CD14-positive monocyte (primary cell): Measurements from ENCODE around the gene RPTOR. TPM values are rescaled to one million over a fixed set of nuclear protein-coding genes. Genes with fewer than 3 reads are reported as not detected.
A peak's percentile ranks its signal among the peaks of the same experiment; 100 is the strongest.

Source experiments
- DNase-seq, 3 donors: peaks; one replicate each; pipeline ENCODE4 v3.0.0-alpha.2; 2011 to 2022
- H2AFZ ChIP-seq: 2 replicates; pipeline ENCODE4 v1.6.0; 2012; ENCODE audit warnings: mild to moderate bottlenecking, low read depth, low read length, inconsistent platforms; ENCODE audit not compliant: insufficient read depth, poor library complexity, severe bottlenecking
- H3K27ac ChIP-seq, 2 donors: 1 replicate in 1 of 2; 2 replicates in 1 of 2; pipeline ENCODE4 v1.5.1; 2012 to 2013; ENCODE audit warnings: low read length in 2 of 2, control low read depth in 1 of 2, inconsistent platforms in 1 of 2, low read depth in 1 of 2, mild to moderate bottlenecking in 1 of 2
- H3K27me3 ChIP-seq, 2 donors: one replicate each; pipeline versions ENCODE4 v1.6.0 to v1.6.1; 2011 to 2013; ENCODE audit warnings: low read length in 2 of 2; ENCODE audit not compliant: control insufficient read depth in 2 of 2, insufficient read depth in 2 of 2
- H3K36me3 ChIP-seq, 2 donors: replicated peaks in 1 of 2; 1 replicate in 1 of 2; 2 replicates in 1 of 2; pipeline versions ENCODE4 v1.5.1 to v1.6.1; 2012 to 2013; ENCODE audit warnings: low read length in 2 of 2, control low read depth in 1 of 2, inconsistent platforms in 1 of 2, mild to moderate bottlenecking in 1 of 2; ENCODE audit not compliant: insufficient read depth in 2 of 2, control insufficient read depth in 1 of 2
- H3K4me1 ChIP-seq, 2 donors: 1 replicate in 1 of 2; 2 replicates in 1 of 2; pipeline versions ENCODE4 v1.5.1 to v1.6.1; 2012 to 2013; ENCODE audit warnings: low read length in 2 of 2, control low read depth in 1 of 2, inconsistent platforms in 1 of 2, mild to moderate bottlenecking in 1 of 2, moderate library complexity in 1 of 2; ENCODE audit not compliant: insufficient read depth in 2 of 2, control insufficient read depth in 1 of 2
- H3K4me2 ChIP-seq: replicated peaks from 2 replicates; pipeline ENCODE3; 2012; ENCODE audit warnings: low read length, moderate library complexity, mild to moderate bottlenecking; ENCODE audit not compliant: poor library complexity, severe bottlenecking; ENCODE audit errors: extremely low read depth
- H3K4me3 ChIP-seq, 3 experiments: fragments of 200-600 bp in 1 of 3; sonication (generic) in 1 of 3; replicated peaks in 1 of 3; 1 replicate in 2 of 3; 2 replicates in 1 of 3; pipeline ENCODE4 v1.5.1; 2011 to 2013; ENCODE audit warnings: low read length in 3 of 3, mild to moderate bottlenecking in 3 of 3, control low read depth in 2 of 3, low read depth in 2 of 3, inconsistent platforms in 1 of 3, moderate library complexity in 1 of 3
- H3K79me2 ChIP-seq: 2 replicates; pipeline ENCODE4 v1.6.0; 2012; ENCODE audit warnings: mild to moderate bottlenecking, control low read depth, inconsistent platforms, low read length, moderate library complexity; ENCODE audit not compliant: insufficient read depth
- H3K9ac ChIP-seq: 2 replicates; pipeline ENCODE4 v1.6.0; 2017; ENCODE audit warnings: low read length, mild to moderate bottlenecking; ENCODE audit not compliant: insufficient read depth, poor library complexity, severe bottlenecking
- H3K9me3 ChIP-seq, 2 donors: replicated peaks in 1 of 2; 1 replicate in 1 of 2; 2 replicates in 1 of 2; pipeline versions ENCODE4 v1.5.1 to v1.6.1; 2012 to 2013; ENCODE audit warnings: low read length in 2 of 2, control low read depth in 1 of 2; ENCODE audit not compliant: control insufficient read depth in 1 of 2, insufficient read depth in 1 of 2
- H4K20me1 ChIP-seq: 2 replicates; pipeline ENCODE4 v1.6.0; 2012; ENCODE audit warnings: mild to moderate bottlenecking, low read length, control low read depth, moderate library complexity; ENCODE audit not compliant: insufficient read depth
- H3K27ac Mint-ChIP-seq, 7 donors: one replicate each; pipeline ENCODE4 v1.8.0; 2020; ENCODE audit warnings: mild to moderate bottlenecking in 7 of 7, mixed read lengths in 7 of 7, moderate library complexity in 6 of 7, inconsistent platforms in 2 of 7
- H3K27me3 Mint-ChIP-seq, 3 donors: one replicate each; pipeline ENCODE4 v1.8.0; 2021 to 2022; ENCODE audit warnings: low read depth in 3 of 3, mild to moderate bottlenecking in 3 of 3, mixed read lengths in 3 of 3, moderate library complexity in 3 of 3, inconsistent platforms in 1 of 3
- H3K36me3 Mint-ChIP-seq, 2 donors: one replicate each; pipeline ENCODE4 v1.8.0; 2020; ENCODE audit warnings: mixed read lengths in 2 of 2, inconsistent platforms in 1 of 2, mild to moderate bottlenecking in 1 of 2
- H3K4me1 Mint-ChIP-seq: one replicate; pipeline ENCODE4 v1.8.0; 2020; ENCODE audit warnings: mild to moderate bottlenecking, mixed read lengths
- H3K4me3 Mint-ChIP-seq, 2 donors: one replicate each; pipeline ENCODE4 v1.8.0; 2020; ENCODE audit warnings: mild to moderate bottlenecking in 2 of 2, mixed read lengths in 2 of 2, moderate library complexity in 1 of 2
- H3K9me3 Mint-ChIP-seq, 7 donors: one replicate each; pipeline ENCODE4 v1.8.0; 2020 to 2022; ENCODE audit warnings: mixed read lengths in 7 of 7, mild to moderate bottlenecking in 6 of 7, moderate library complexity in 6 of 7, inconsistent platforms in 2 of 7
- WGBS: methylation state at CpG from one replicate; pipeline ENCODE4 v1.1.5; 2013; ENCODE audit warnings: missing lambda C conversion rate; ENCODE audit not compliant: insufficient coverage; 5-methylcytosine and 5-hydroxymethylcytosine counted together
- intact Hi-C, 2 donors: fragments of 100-400 bp; cut with micrococcal nuclease; formaldehyde crosslinking; loops; one replicate each; pipeline versions ENCODE4 v1.15.0 to v1.15.1; 2023
- polyA plus RNA-seq, 3 donors: library from polyadenylated mRNA; depleted of rRNA in 1 of 3; unstranded in 2 of 3; stranded (reverse) in 1 of 3; fragments of 300-500 nt in 2 of 3; fragments of >200 nt in 1 of 3; fragmentation: Illumina TruSeq in 2 of 3; gene quantifications; 1 replicate in 2 of 3; 2 replicates in 1 of 3; pipeline ENCODE4 v1.2.3, GENCODE V29; 2012 to 2021
- TF ChIP-seq, protein P1 (sequence below): fragments of 200-600 bp; IDR thresholded peaks from one replicate; pipeline ENCODE4 v1.8.0; 2022; ENCODE audit warnings: antibody characterized with exemption, mild to moderate bottlenecking

Gene RPTOR
- polyA plus RNA-seq, 3 donors, result 1.1 to 8.7 (median 2.6) TPM

DNA sequence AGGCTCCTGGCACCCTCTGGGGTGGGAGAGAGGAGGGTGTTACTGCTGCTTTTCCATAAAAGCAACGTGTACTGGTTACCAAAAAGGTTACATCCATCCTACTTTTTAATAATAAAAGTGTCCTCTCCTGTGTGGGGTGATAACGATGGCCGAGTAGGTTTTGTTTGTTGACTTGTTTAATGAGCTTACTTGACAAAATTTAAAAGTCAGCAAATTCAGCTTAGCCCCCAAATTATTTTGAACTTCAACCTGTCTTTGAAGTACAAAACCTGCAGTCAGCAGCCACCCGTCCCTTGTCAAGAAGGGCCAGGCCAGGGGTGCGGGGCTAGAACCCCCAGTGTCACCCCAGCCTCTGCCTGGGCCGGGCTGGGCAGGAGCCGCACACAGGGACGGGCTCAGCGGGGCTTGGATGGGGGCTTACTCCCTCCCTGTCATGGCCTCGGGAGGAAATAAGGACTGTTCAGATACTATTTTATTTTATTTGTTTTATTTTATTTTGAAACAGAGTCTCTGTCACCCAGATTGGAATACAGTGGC is 343.1 kb downstream of the RPTOR start:
- Mint-ChIP-seq H3K4me3 (no peak overlapping the region), H3K27me3 (peaks cover 0 to 6% (median 0%) of the 10 kb centered on the region in 3 donors), H3K4me1 (peaks cover 42% of the 10 kb centered on the region), H3K36me3 (peaks cover 63 to 71% of the 10 kb centered on the region in 2 donors), H3K27ac (no peak overlapping the region), H3K9me3 (peaks cover 0 to 1% (median 0%) of the 10 kb centered on the region in 7 donors)
- DNase-seq, result no peak
- no peaks in the 10 kb centered on the region for H3K79me2 ChIP-seq
- WGBS, result 94% methylated on average over 2 of the region's 10 CpGs
- peaks cover 28 to 31% of the 10 kb centered on the region in 2 donors for H3K4me1 ChIP-seq
- intact Hi-C loops, result no loop called here
- H3K27me3 ChIP-seq, result no peaks in the 10 kb centered on the region
- no peak overlapping the region for H3K9ac ChIP-seq
- no peaks in the 10 kb centered on the region for H3K9me3 ChIP-seq
- TF ChIP-seq, protein P1, sequence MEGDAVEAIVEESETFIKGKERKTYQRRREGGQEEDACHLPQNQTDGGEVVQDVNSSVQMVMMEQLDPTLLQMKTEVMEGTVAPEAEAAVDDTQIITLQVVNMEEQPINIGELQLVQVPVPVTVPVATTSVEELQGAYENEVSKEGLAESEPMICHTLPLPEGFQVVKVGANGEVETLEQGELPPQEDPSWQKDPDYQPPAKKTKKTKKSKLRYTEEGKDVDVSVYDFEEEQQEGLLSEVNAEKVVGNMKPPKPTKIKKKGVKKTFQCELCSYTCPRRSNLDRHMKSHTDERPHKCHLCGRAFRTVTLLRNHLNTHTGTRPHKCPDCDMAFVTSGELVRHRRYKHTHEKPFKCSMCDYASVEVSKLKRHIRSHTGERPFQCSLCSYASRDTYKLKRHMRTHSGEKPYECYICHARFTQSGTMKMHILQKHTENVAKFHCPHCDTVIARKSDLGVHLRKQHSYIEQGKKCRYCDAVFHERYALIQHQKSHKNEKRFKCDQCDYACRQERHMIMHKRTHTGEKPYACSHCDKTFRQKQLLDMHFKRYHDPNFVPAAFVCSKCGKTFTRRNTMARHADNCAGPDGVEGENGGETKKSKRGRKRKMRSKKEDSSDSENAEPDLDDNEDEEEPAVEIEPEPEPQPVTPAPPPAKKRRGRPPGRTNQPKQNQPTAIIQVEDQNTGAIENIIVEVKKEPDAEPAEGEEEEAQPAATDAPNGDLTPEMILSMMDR, result no peak
- no peak overlapping the region for H3K4me2 ChIP-seq
- peaks cover 31 to 44% of the 10 kb centered on the region in 2 donors for H3K36me3 ChIP-seq
- H3K4me3 ChIP-seq, result no peak overlapping the region
- no peaks in the 10 kb centered on the region for H4K20me1 ChIP-seq
- no peak overlapping the region for H2AFZ ChIP-seq
- H3K27ac ChIP-seq, result no peak overlapping the region

DNA sequence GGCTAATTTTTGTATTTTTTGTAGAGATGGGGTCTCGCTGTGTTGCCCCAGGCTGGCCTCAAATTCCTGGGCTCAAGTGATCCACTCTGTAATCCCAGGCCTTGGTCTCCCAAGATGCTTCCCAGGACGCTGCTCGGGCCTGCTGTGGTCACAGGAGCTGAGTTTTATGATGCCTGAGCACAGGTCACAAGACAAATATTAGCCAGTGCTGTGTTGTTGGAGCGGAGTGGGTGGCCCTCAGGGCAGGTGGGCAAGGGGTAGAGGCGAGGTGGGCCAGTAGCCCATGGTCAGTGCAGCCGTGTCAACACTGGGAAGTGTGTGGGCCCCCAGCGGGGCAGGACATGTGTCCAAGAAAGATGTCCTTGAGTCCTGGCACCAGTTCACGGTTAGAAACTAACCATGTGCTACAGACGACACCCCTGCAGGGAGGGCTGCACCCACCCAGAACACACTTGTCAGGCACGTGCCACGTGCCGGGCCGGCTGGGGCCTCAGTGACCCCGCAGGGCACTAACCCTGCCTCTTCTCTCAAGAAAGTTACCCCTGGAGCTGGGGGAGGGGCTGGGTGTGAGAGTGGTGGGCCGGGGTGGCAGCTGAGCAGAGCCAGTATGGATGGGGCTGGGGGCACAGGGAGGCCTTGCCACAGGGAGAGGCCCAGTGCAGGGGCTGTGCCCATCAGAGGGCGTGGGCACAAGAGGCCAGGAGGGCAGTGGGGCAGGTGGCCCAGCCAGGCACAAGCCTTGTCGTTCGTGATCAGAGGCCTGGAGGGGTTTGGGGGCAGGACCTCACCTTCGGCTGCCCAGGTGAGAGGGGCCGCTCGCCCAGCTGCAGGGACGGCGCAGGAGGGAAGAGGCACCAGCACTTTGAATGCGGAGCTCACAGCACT is 343.9 kb downstream of the RPTOR start:
- H3K27me3 Mint-ChIP-seq, result peaks cover 0 to 8% (median 0%) of the 10 kb centered on the region in 3 donors
- Histone ChIP-seq H3K27me3 (no peaks in the 10 kb centered on the region), H3K9ac (no peak overlapping the region), H2AFZ (no peak overlapping the region), H3K79me2 (no peaks in the 10 kb centered on the region), H3K4me2 (no peak overlapping the region), H3K4me1 (peaks cover 31 to 35% of the 10 kb centered on the region in 2 donors), H3K27ac (no peak overlapping the region), H3K4me3 (no peak overlapping the region), H3K9me3 (no peaks in the 10 kb centered on the region), H4K20me1 (no peaks in the 10 kb centered on the region), H3K36me3 (peaks cover 23 to 44% of the 10 kb centered on the region in 2 donors)
- no peak for DNase-seq
- peaks cover 0 to 1% (median 0%) of the 10 kb centered on the region in 7 donors for H3K9me3 Mint-ChIP-seq
- H3K4me1 Mint-ChIP-seq, result peaks cover 48% of the 10 kb centered on the region
- H3K36me3 Mint-ChIP-seq, result peaks cover 64 to 71% of the 10 kb centered on the region in 2 donors
- peak overlapping the region in 5 of 7 donors; percentile 12 to 74 (median 42) for H3K27ac Mint-ChIP-seq
- WGBS, result 96% methylated on average over 19 of the region's 24 CpGs
- TF ChIP-seq, protein P1, result no peak
- H3K4me3 Mint-ChIP-seq, result no peak overlapping the region
- intact Hi-C loops, result no loop called here
